Gastrocnemius medialis (tissue), 4 donors: ENCODE data around the gene ADAM12. TPM values are rescaled to one million over a fixed set of nuclear protein-coding genes. Genes with fewer than 3 reads are reported as not detected.
"Not testable (repeated sequence)": the region's sequence is repeated elsewhere in the genome, so short reads cannot be mapped to it uniquely, and the experiment has no call there.

ENCODE experiments used
- ATAC-seq, 2 donors: fragments of 150-250 bp; one replicate each; pipeline ENCODE4 v1.9.1; 2016
- DNase-seq, 2 donors: peaks; one replicate each; pipeline ENCODE4 v3.0.0-alpha.2; 2019
- H3K27ac ChIP-seq, 4 donors: fragments of 200-600 bp; sonication (generic); 1 replicate in 1 of 4; 2 replicates in 3 of 4; pipeline ENCODE4 v1.5.1; 2016 to 2018; ENCODE audit warnings: mild to moderate bottlenecking in 2 of 4, moderate library complexity in 1 of 4
- H3K27me3 ChIP-seq, 3 donors: fragments of 200-600 bp; sonication (generic) in 2 of 3; 1 replicate in 1 of 3; 2 replicates in 2 of 3; pipeline versions ENCODE4 v1.5.1 to v1.6.0; 2016 to 2019; ENCODE audit warnings: mild to moderate bottlenecking in 1 of 3, moderate library complexity in 1 of 3
- H3K36me3 ChIP-seq, 2 donors: fragments of 200-600 bp; sonication (generic) in 1 of 2; one replicate each; pipeline ENCODE4 v1.5.1; 2017 to 2018
- H3K4me1 ChIP-seq, 2 donors: fragments of 200-600 bp; sonication (generic) in 1 of 2; one replicate each; pipeline ENCODE4 v1.5.1; 2016 to 2017; ENCODE audit warnings: mild to moderate bottlenecking in 2 of 2
- H3K4me3 ChIP-seq, 4 donors: fragments of 200-600 bp; sonication (generic) in 3 of 4; 1 replicate in 1 of 4; 2 replicates in 3 of 4; pipeline ENCODE4 v1.5.1; 2016 to 2019; ENCODE audit warnings: mild to moderate bottlenecking in 2 of 4
- H3K9me3 ChIP-seq, 3 donors: fragments of 200-600 bp; sonication (generic) in 2 of 3; 1 replicate in 1 of 3; 2 replicates in 2 of 3; pipeline ENCODE4 v1.5.1; 2016 to 2019
- POLR2A ChIP-seq, 2 donors: fragments of 450-650 bp; IDR thresholded peaks; one replicate each; pipeline ENCODE4 v1.6.1; 2017; ENCODE audit warnings: antibody characterized with exemption in 2 of 2, mild to moderate bottlenecking in 2 of 2, moderate library complexity in 2 of 2
- in situ Hi-C, 4 donors: fragments of 200-750 bp; cut with MboI; loops; one replicate each; pipeline versions ENCODE4 v1.15.0 to v1.8.0; 2017; ENCODE audit warnings: low sequenced_read_pairs in 4 of 4
- intact Hi-C: fragments of 100-400 bp; cut with DNase I; formaldehyde crosslinking; loops from one replicate; pipeline ENCODE4 v1.15.1; 2023; ENCODE audit warnings: low total_unique reads
- total RNA-seq, 4 donors: library from RNA; depleted of rRNA; stranded (reverse); fragments of >200 nt; gene quantifications; one replicate each; pipeline versions ENCODE4 v1.1.0 to v1.2.3, GENCODE V29; 2016
- TF ChIP-seq, protein P1 (sequence below), 5 experiments: fragments of 450-650 bp in 3 of 5; fragments of 200-600 bp in 2 of 5; sonication (generic) in 2 of 5; IDR thresholded peaks in 4 of 5; conservative IDR thresholded peaks in 1 of 5; 1 replicate in 4 of 5; 2 replicates in 1 of 5; pipeline ENCODE4 v1.5.1; 2016 to 2019; ENCODE audit warnings: antibody characterized with exemption in 5 of 5, mild to moderate bottlenecking in 3 of 5, moderate library complexity in 3 of 5

ADAM12 gene
- total RNA-seq, 4 donors from 2014 or later: 0.10 TPM; not detected in 3

DNA sequence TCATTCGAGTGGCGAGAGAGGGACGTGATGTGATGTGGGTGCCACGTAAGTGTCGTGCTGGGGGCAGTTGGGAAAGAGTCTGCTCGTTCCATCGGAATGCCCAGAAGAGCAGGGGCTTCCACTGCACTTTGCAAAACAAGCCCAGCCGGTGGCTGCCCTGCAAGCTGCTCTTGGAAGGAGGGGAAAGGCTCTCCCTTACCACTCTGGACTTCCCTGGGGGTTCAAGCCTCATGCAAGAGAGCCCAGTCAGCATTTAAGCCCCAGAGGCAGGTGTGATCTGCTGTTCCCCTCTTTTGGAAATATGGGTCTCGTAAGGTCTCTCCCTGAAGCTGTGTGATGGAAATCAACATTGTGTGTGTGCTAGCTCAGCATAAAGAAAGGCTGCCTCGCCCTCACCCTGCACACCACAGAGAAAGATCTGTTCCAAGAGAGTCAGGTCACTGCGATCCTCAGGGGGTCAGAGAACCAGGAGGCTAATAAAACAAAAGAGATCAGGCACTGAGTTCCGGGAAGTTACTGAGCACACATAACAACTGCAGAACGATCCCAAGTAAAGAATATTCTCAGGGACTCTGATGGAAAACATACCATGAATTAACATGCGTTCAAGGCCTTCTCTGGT is 212.5 kb downstream of the ADAM12 start:
- ATAC-seq: no peak
- intact Hi-C loops (no loop called here), in situ Hi-C loops (no loop called here)
- no peak overlapping the region for H3K27ac ChIP-seq
- no peaks in the 10 kb centered on the region for H3K36me3 ChIP-seq
- no peaks in the 10 kb centered on the region for H3K27me3 ChIP-seq
- TF ChIP-seq, protein P1, sequence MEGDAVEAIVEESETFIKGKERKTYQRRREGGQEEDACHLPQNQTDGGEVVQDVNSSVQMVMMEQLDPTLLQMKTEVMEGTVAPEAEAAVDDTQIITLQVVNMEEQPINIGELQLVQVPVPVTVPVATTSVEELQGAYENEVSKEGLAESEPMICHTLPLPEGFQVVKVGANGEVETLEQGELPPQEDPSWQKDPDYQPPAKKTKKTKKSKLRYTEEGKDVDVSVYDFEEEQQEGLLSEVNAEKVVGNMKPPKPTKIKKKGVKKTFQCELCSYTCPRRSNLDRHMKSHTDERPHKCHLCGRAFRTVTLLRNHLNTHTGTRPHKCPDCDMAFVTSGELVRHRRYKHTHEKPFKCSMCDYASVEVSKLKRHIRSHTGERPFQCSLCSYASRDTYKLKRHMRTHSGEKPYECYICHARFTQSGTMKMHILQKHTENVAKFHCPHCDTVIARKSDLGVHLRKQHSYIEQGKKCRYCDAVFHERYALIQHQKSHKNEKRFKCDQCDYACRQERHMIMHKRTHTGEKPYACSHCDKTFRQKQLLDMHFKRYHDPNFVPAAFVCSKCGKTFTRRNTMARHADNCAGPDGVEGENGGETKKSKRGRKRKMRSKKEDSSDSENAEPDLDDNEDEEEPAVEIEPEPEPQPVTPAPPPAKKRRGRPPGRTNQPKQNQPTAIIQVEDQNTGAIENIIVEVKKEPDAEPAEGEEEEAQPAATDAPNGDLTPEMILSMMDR (IDR thresholded peaks at IDR 0.05 in 4 of 5, conservative IDR thresholded peaks at IDR 0.05 in 1 of 5): no peak
- TF ChIP-seq POLR2A (IDR thresholded peaks at IDR 0.05): no peak
- H3K4me1 ChIP-seq: no peaks in the 10 kb centered on the region
- no peaks in the 10 kb centered on the region for H3K9me3 ChIP-seq
- no peak for DNase-seq
- no peak overlapping the region for H3K4me3 ChIP-seq

DNA sequence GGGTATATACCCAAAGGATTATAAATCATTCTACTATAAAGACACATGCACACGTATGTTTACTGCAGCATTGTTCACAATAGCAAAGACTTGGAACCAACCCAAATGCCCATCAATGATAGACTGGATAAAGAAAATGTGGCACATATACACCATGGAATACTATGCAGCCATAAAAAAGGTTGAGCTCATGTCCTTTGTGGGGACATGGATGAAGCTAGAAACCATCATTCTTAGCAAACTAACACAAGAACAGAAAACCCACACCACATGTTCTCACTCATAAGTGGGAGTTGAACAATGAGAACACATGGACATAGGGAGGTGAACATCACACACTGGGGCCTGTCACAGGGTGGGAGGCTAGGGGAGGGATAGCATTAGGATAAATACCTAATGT is 215.5 kb downstream of the ADAM12 start:
- H3K36me3 ChIP-seq, DNase-seq, H3K9me3 ChIP-seq, in situ Hi-C loops, H3K27ac ChIP-seq, H3K4me3 ChIP-seq, intact Hi-C loops, H3K4me1 ChIP-seq, H3K27me3 ChIP-seq, ATAC-seq: not testable (repeated sequence)

DNA sequence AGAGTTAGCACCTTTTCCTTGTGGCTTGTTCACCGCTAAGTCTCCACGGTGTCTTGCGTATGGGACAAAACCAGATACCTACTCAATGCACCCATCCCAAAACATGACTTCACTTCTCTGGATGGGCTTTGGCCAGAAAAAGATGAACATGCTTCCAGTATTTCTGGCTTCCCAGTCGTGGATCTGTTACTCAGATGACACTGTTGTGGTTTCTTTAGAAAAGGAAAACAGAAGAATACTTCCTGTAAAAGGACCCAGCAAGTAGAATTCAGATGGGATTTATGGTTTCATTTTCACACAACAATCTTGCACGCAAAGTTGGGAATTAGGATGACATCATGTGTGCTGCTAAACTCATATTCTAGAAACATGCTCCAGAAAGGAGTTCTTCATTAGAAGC is 216.7 kb downstream of the ADAM12 start:
- ATAC-seq (no peak), DNase-seq (no peak)
- in situ Hi-C loops (no loop called here), intact Hi-C loops (no loop called here)
- Histone ChIP-seq H3K27me3 (no peaks in the 10 kb centered on the region), H3K4me1 (no peaks in the 10 kb centered on the region), H3K4me3 (no peak overlapping the region), H3K36me3 (no peaks in the 10 kb centered on the region), H3K27ac (no peak overlapping the region), H3K9me3 (no peaks in the 10 kb centered on the region)
- TF ChIP-seq POLR2A (IDR thresholded peaks at IDR 0.05): no peak
- TF ChIP-seq, protein P1 (IDR thresholded peaks at IDR 0.05 in 4 of 5, conservative IDR thresholded peaks at IDR 0.05 in 1 of 5): no peak

DNA sequence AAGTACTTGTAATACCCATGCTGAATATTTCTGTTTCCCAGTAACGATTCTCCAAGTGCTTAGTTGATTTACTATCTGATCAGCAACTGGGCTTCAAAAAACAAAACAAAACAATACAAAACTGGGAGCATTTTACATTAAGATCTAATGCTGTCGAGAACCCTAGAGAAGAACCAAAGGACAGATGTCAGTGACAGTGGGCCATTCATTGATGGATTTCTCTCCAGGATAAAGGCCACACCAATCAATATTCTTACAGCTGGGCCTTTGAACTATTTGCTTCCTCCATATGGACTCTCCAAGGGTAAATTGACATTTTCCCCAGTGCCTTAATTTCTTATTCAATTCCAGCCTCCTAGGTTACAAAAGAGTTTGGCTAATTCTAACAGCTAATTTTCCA is 217.5 kb downstream of the ADAM12 start:
- H3K27me3 ChIP-seq: no peaks in the 10 kb centered on the region
- TF ChIP-seq, protein P1 (IDR thresholded peaks at IDR 0.05 in 4 of 5, conservative IDR thresholded peaks at IDR 0.05 in 1 of 5): no peak
- no peak for TF ChIP-seq POLR2A (IDR thresholded peaks at IDR 0.05)
- no peak overlapping the region for H3K27ac ChIP-seq
- no peaks in the 10 kb centered on the region for H3K9me3 ChIP-seq
- DNase-seq (no peak), ATAC-seq (no peak)
- H3K36me3 ChIP-seq: no peaks in the 10 kb centered on the region
- no peaks in the 10 kb centered on the region for H3K4me1 ChIP-seq
- in situ Hi-C loops (no loop called here), intact Hi-C loops (no loop called here)
- H3K4me3 ChIP-seq: no peak overlapping the region

DNA sequence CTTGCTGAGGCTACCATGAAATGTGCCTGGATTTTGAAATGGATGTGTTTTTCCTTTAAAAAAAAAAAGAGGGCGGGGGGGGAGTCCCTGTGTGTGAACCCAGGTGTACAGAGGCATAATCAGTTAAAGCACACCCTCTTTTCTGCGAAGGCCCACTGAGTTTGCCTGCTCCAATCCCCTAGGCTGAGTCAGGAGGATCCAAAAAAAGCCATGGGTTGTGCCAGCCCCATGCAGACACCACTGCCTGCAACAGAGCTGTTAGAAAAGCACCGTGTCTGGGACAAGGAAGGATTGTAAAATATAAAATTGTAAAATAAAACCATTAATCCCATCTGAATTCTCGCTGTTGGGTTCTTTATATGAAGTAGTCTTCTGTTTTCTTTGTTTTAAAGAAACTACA is 217.9 kb downstream of the ADAM12 start:
- in situ Hi-C loops: no loop called here
- intact Hi-C loops: no loop called here
- H3K4me1 ChIP-seq: no peaks in the 10 kb centered on the region
- ATAC-seq (no peak), DNase-seq (no peak)
- H3K27me3 ChIP-seq: no peaks in the 10 kb centered on the region
- H3K36me3 ChIP-seq: no peaks in the 10 kb centered on the region
- no peak overlapping the region for H3K4me3 ChIP-seq
- TF ChIP-seq, protein P1 (IDR thresholded peaks at IDR 0.05 in 4 of 5, conservative IDR thresholded peaks at IDR 0.05 in 1 of 5): no peak
- no peaks in the 10 kb centered on the region for H3K9me3 ChIP-seq
- H3K27ac ChIP-seq: no peak overlapping the region
